GM19193 (cell line): ENCODE results near the gene ZNF438.

ENCODE experiments used
- POLR2A ChIP-seq: IDR thresholded peaks from 4 replicates; pipeline ENCODE4 v1.6.1; 2011; ENCODE audit not compliant: insufficient read depth, insufficient read length; ENCODE audit errors: extremely low read depth

Gene ZNF438

GRCh38 chr10:30861976-30862375 lies 169.7 kb downstream of the ZNF438 start:
- no peak for TF ChIP-seq POLR2A

GRCh38 chr10:30861221-30861620 lies 170.4 kb downstream of the ZNF438 start:
- no peak for TF ChIP-seq POLR2A

GRCh38 chr10:30858499-30858898 lies 173.2 kb downstream of the ZNF438 start:
- TF ChIP-seq POLR2A = no peak

- no peak for TF ChIP-seq POLR2A
Observed at GRCh38 chr10:30857803-30858202, 173.9 kb downstream of the ZNF438 start.

GRCh38 chr10:30855131-30855530 lies 176.5 kb downstream of the ZNF438 start:
- TF ChIP-seq POLR2A = no peak

- no peak for TF ChIP-seq POLR2A
Observed at GRCh38 chr10:30854656-30855055, 177.0 kb downstream of the ZNF438 start.

GRCh38 chr10:30853066-30853465 lies 178.6 kb downstream of the ZNF438 start:
- no peak for TF ChIP-seq POLR2A

GRCh38 chr10:30850776-30851175 lies 180.9 kb downstream of the ZNF438 start:
- TF ChIP-seq POLR2A = no peak

- no peak for TF ChIP-seq POLR2A
Observed at GRCh38 chr10:30849231-30850035, 182.2 kb downstream of the ZNF438 start.

- TF ChIP-seq POLR2A = no peak
Observed at GRCh38 chr10:30848396-30849032, 183.2 kb downstream of the ZNF438 start.

- no peak for TF ChIP-seq POLR2A
Observed at GRCh38 chr10:30847642-30848041, 184.0 kb downstream of the ZNF438 start.

GRCh38 chr10:30847199-30847598 lies 184.5 kb downstream of the ZNF438 start:
- TF ChIP-seq POLR2A = no peak

GRCh38 chr10:30846710-30847109 lies 185.0 kb downstream of the ZNF438 start:
- no peak for TF ChIP-seq POLR2A

- no peak for TF ChIP-seq POLR2A
Observed at GRCh38 chr10:30842894-30843293, 188.8 kb downstream of the ZNF438 start.

- no peak for TF ChIP-seq POLR2A
Observed at GRCh38 chr10:30842185-30842584, 189.5 kb downstream of the ZNF438 start.

GRCh38 chr10:30840395-30841050 lies 191.1 kb downstream of the ZNF438 start:
- no peak for TF ChIP-seq POLR2A

- no peak for TF ChIP-seq POLR2A
Observed at GRCh38 chr10:30839652-30840051, 192.0 kb downstream of the ZNF438 start.

GRCh38 chr10:30836406-30836805 lies 195.3 kb downstream of the ZNF438 start:
- TF ChIP-seq POLR2A = no peak
